ENCODE results near the gene INTS13.
"Not testable (repeated sequence)": the region's sequence is repeated elsewhere in the genome, so short reads cannot be mapped to it uniquely, and the experiment has no call there.

Gene INTS13

GRCh38 chr12:26871985-26872384, 65.8 kb downstream of the INTS13 start:
- TF ChIP-seq SPI1 (IDR thresholded peaks at IDR 0.05; ENCODE audit: low read depth, low read length) (no peak), PAX5 (IDR thresholded peaks at IDR 0.05; ENCODE audit: insufficient read depth, low read length, severe bottlenecking) (peak; percentile 57), TAF1 (IDR thresholded peaks at IDR 0.05; ENCODE audit: low read depth, low read length) (no peak)
- no peak for DNase-seq (ENCODE audit: insufficient read length, low spot score)
- no peak for FAIRE-seq

GRCh38 chr12:26870491-26871419, 67.0 kb downstream of the INTS13 start:
- TF ChIP-seq POLR2A (IDR thresholded peaks at IDR 0.05; ENCODE audit: low read depth, low read length) (no peak), TAF1 (IDR thresholded peaks at IDR 0.05; ENCODE audit: low read depth, low read length) (no peak), POU2F2 (IDR thresholded peaks at IDR 0.05; ENCODE audit: low read depth, low read length) (no peak), PAX5 (IDR thresholded peaks at IDR 0.05; ENCODE audit: insufficient read depth, low read length, severe bottlenecking) (no peak), SPI1 (IDR thresholded peaks at IDR 0.05; ENCODE audit: low read depth, low read length) (no peak), POLR2AphosphoS5 (IDR thresholded peaks at IDR 0.05; ENCODE audit: low read depth, low read length) (no peak)
- FAIRE-seq (peak; percentile 71), DNase-seq (ENCODE audit: insufficient read length, low spot score) (no peak)

- no peak for DNase-seq (ENCODE audit: insufficient read length, low spot score)
- TF ChIP-seq TAF1 (IDR thresholded peaks at IDR 0.05; ENCODE audit: low read depth, low read length) (no peak), SPI1 (IDR thresholded peaks at IDR 0.05; ENCODE audit: low read depth, low read length) (no peak), PAX5 (IDR thresholded peaks at IDR 0.05; ENCODE audit: insufficient read depth, low read length, severe bottlenecking) (no peak), POLR2A (IDR thresholded peaks at IDR 0.05; ENCODE audit: low read depth, low read length) (no peak), POLR2AphosphoS5 (IDR thresholded peaks at IDR 0.05; ENCODE audit: low read depth, low read length) (no peak), POU2F2 (IDR thresholded peaks at IDR 0.05; ENCODE audit: low read depth, low read length) (no peak)
- peak; percentile 33 for FAIRE-seq
Measured at GRCh38 chr12:26869908-26870459, 67.8 kb downstream of the INTS13 start.

GRCh38 chr12:26869104-26869494, 68.7 kb downstream of the INTS13 start:
- no peak for DNase-seq (ENCODE audit: insufficient read length, low spot score)
- TF ChIP-seq TAF1 (IDR thresholded peaks at IDR 0.05; ENCODE audit: low read depth, low read length) (no peak), PAX5 (IDR thresholded peaks at IDR 0.05; ENCODE audit: insufficient read depth, low read length, severe bottlenecking) (no peak), POU2F2 (IDR thresholded peaks at IDR 0.05; ENCODE audit: low read depth, low read length) (no peak), POLR2AphosphoS5 (IDR thresholded peaks at IDR 0.05; ENCODE audit: low read depth, low read length) (no peak), SPI1 (IDR thresholded peaks at IDR 0.05; ENCODE audit: low read depth, low read length) (no peak), POLR2A (IDR thresholded peaks at IDR 0.05; ENCODE audit: low read depth, low read length) (no peak)
- no peak for FAIRE-seq

- DNase-seq (ENCODE audit: insufficient read length, low spot score) (no peak), FAIRE-seq (no peak)
- no peak for TF ChIP-seq POLR2AphosphoS5 (IDR thresholded peaks at IDR 0.05; ENCODE audit: low read depth, low read length)
- no peak for TF ChIP-seq POLR2A (IDR thresholded peaks at IDR 0.05; ENCODE audit: low read depth, low read length)
- TF ChIP-seq TAF1 (IDR thresholded peaks at IDR 0.05; ENCODE audit: low read depth, low read length) = no peak
Measured at GRCh38 chr12:26868447-26869103, 69.2 kb downstream of the INTS13 start.

- peak; percentile 82 for FAIRE-seq
- TF ChIP-seq POU2F2 (IDR thresholded peaks at IDR 0.05; ENCODE audit: low read depth, low read length) = no peak
- TF ChIP-seq POLR2A (IDR thresholded peaks at IDR 0.05; ENCODE audit: low read depth, low read length) = no peak
- no peak for TF ChIP-seq TAF1 (IDR thresholded peaks at IDR 0.05; ENCODE audit: low read depth, low read length)
- no peak for TF ChIP-seq POLR2AphosphoS5 (IDR thresholded peaks at IDR 0.05; ENCODE audit: low read depth, low read length)
- no peak for TF ChIP-seq PAX5 (IDR thresholded peaks at IDR 0.05; ENCODE audit: insufficient read depth, low read length, severe bottlenecking)
- TF ChIP-seq SPI1 (IDR thresholded peaks at IDR 0.05; ENCODE audit: low read depth, low read length) = no peak
- no peak for DNase-seq (ENCODE audit: insufficient read length, low spot score)
Measured at GRCh38 chr12:26867080-26867479, 70.7 kb downstream of the INTS13 start.

- DNase-seq (ENCODE audit: insufficient read length, low spot score) (no peak), FAIRE-seq (peak; percentile 88)
- TF ChIP-seq TAF1 (IDR thresholded peaks at IDR 0.05; ENCODE audit: low read depth, low read length) = no peak
- no peak for TF ChIP-seq POLR2A (IDR thresholded peaks at IDR 0.05; ENCODE audit: low read depth, low read length)
- TF ChIP-seq POU2F2 (IDR thresholded peaks at IDR 0.05; ENCODE audit: low read depth, low read length) = no peak
- no peak for TF ChIP-seq POLR2AphosphoS5 (IDR thresholded peaks at IDR 0.05; ENCODE audit: low read depth, low read length)
- TF ChIP-seq SPI1 (IDR thresholded peaks at IDR 0.05; ENCODE audit: low read depth, low read length) = no peak
- TF ChIP-seq PAX5 (IDR thresholded peaks at IDR 0.05; ENCODE audit: insufficient read depth, low read length, severe bottlenecking) = no peak
Measured at GRCh38 chr12:26863515-26863914, 74.3 kb downstream of the INTS13 start.

GRCh38 chr12:26862787-26863186, 75.0 kb downstream of the INTS13 start:
- DNase-seq (ENCODE audit: insufficient read length, low spot score); FAIRE-seq: not testable (repeated sequence)

GRCh38 chr12:26861690-26862089, 76.1 kb downstream of the INTS13 start:
- no peak for FAIRE-seq
- TF ChIP-seq POLR2A (IDR thresholded peaks at IDR 0.05; ENCODE audit: low read depth, low read length) (no peak), TAF1 (IDR thresholded peaks at IDR 0.05; ENCODE audit: low read depth, low read length) (no peak), POLR2AphosphoS5 (IDR thresholded peaks at IDR 0.05; ENCODE audit: low read depth, low read length) (no peak), POU2F2 (IDR thresholded peaks at IDR 0.05; ENCODE audit: low read depth, low read length) (no peak), SPI1 (IDR thresholded peaks at IDR 0.05; ENCODE audit: low read depth, low read length) (no peak), PAX5 (IDR thresholded peaks at IDR 0.05; ENCODE audit: insufficient read depth, low read length, severe bottlenecking) (no peak)

More at GRCh38 chr12:26861690-26862089, 76.1 kb downstream of the INTS13 start:
- DNase-seq (ENCODE audit: insufficient read length, low spot score) = no peak
